ENCODE data around the gene BCL2L15. TPM values are rescaled to one million over a fixed set of nuclear protein-coding genes. Genes with fewer than 3 reads are reported as not detected.

BCL2L15 gene
- 0.03 and 1.2 TPM in 2 replicates for total RNA-seq (2014; rRNA removed; shearing (Covaris generic); ENCODE audit: low replicate concordance)

DNA sequence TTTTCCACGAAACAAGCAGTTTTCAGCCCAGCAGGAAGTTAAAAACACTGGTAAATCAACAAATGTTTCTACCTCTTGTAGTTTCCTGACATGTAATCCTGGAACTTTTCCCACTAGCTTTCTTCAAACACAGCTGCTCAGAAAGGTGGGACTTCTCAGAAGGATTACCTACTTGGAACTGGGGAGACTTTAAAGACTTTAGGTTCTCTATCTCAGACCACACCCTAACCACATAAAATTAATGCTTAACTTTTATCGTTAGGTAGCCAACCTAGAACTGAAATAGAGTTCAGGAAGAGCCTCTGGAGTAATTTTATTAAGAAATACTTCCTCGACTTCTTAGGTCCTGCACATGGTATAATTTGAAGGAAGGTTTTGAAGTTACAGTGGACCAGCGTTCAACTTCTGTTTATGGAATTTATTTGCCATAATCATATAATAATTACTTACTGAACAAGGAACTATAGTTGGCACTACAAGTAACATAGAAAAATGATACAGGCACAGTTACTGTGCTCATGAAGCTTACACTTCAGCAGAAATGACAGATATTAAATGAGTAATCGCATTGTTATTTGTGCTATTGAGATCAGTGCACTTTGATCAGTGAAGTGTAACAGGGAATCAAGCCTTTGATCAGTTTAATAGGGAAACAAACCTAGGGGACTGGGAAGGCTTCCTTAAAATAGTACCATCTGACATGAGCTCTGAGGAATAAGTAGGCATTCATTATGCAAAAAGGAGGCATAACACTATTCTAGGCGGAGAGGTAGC is at the start of gene BCL2L15:
TSS of gene BCL2L15 (minus strand) at position 180 of the 774 bp plus-strand sequence. CDS start 206 bp downstream, outside the sequence.
- DNase-seq = no peak
- H3K27me3 ChIP-seq = no peaks in the 10 kb centered on the region

DNA sequence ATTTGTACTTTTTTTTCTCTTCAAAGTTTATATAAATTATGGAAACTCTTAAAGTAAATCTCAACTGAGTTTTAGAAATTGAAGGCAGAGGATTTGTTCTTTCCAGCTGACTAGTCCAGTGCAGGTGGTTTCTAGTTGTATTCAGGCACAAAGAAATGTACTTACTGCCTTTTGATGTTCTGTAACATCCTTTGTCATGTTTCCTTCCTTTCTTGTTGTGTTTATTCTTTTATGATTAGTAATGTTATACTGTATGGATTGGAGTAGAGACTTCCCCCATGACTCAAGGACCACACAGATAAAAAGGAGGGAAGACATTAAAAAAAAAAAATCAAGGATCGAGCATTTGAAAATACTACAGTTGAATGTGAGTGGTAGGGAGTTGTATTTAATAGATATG is 49.8 kb upstream of the BCL2L15 start:
- Histone ChIP-seq H3K36me3 (peaks cover 22% of the 10 kb centered on the region), H3K27me3 (no peaks in the 10 kb centered on the region), H3K9me3 (no peaks in the 10 kb centered on the region), H3K4me3 (no peak overlapping the region)
- no peak for DNase-seq

More for the DNA sequence above, at the start of gene BCL2L15:
- Histone ChIP-seq H3K36me3 (no peaks in the 10 kb centered on the region), H3K9me3 (no peaks in the 10 kb centered on the region), H3K4me3 (no peak within 1 kb of the TSS)

DNA sequence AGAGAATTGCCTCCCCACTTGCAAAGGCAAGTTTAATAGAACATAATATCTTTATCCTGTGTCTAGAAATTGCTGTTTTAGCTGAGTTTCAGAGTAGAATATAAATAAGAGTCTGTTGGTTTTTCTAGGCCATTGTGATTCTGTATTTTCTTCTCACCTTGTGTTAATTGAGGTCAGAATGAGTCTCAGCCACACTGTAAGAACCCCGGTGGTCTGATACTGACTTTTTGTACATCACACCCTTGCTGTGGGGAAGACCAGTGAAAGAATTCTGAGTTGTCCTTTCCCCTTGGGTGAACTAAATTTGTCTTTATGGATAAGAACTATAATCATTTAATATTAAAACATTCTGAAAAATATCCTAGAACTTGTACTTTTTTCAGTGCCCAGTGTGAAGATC is 48.6 kb upstream of the BCL2L15 start:
- H3K9me3 ChIP-seq = no peaks in the 10 kb centered on the region
- H3K36me3 ChIP-seq = peaks cover 13% of the 10 kb centered on the region
- no peak for DNase-seq
- no peaks in the 10 kb centered on the region for H3K27me3 ChIP-seq
- H3K4me3 ChIP-seq = no peak overlapping the region

DNA sequence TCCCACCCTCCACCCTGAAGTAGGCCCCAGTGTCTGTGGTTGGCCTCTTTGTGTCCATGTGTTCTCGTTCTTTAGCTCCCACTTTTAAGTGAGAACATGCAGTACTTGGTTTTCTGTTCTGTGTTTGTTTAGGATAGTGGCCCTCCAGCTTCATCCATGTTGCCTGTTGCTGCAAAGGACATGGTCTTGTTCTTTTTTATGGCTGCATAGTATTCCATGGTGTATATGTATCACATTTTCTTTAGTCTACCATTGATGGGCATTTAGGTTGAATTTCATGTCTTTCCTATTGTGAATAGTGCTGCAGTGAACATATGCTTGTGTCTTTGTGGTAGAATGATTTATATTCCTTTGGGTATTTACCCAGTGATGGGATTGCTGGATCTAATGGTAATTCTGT is 47.8 kb upstream of the BCL2L15 start:
- H3K27me3 ChIP-seq = no peaks in the 10 kb centered on the region
- no peak for DNase-seq
- no peaks in the 10 kb centered on the region for H3K9me3 ChIP-seq
- peaks cover 5% of the 10 kb centered on the region for H3K36me3 ChIP-seq
- H3K4me3 ChIP-seq = no peak overlapping the region

DNA sequence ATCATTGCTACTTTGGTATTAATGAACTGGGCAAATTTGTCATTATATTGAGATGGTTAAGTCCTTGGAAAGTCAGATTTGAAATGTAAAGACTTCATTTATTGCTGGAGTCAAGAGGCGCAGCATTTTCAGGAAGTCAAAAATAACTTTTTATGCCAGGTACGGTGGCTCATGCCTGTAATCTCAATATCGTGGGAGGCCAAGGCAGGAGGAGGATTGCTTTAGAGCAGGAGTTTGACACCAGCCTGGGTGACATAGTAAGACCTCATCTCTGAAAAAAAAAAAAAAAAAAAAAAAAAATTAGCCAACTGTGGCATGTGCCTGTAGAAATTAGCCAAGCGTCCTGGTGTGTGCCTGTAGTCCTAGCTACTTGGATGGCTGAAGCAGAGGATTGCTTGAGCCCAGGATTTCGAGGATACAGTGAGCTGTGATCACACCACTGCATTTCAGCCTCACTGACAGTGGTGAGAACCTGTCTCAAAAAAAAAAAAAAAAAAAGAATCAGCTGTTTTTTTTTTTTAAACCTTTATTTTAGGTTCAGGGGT is 47.2 kb upstream of the BCL2L15 start:
- no peaks in the 10 kb centered on the region for H3K9me3 ChIP-seq
- peaks cover 4% of the 10 kb centered on the region; the same call in 1 of the 2 replicates for H3K36me3 ChIP-seq
- H3K27me3 ChIP-seq = no peaks in the 10 kb centered on the region
- no peak overlapping the region for H3K4me3 ChIP-seq
- DNase-seq = no peak

DNA sequence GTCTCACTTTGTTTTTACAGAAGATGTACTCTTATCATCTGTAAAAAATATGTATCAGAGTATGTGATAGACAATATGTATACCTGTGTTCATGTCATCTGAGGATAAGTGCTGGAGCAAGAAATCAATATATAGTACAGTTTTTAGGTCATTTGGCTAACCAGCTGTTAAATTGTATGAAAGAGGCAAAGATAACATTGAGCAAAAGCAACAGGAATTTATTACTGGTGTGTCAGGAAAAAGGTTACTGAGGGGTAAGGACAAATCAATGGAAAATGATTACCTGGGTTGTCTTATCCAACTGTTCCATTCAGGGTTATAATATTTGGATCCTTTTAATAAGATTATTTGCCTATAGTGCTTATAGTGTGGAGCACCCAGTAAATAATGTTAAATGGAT is 46.6 kb upstream of the BCL2L15 start:
- H3K4me3 ChIP-seq = no peak overlapping the region
- H3K36me3 ChIP-seq = peaks cover 4% of the 10 kb centered on the region; the same call in 1 of the 2 replicates
- DNase-seq = no peak
- no peaks in the 10 kb centered on the region for H3K27me3 ChIP-seq
- no peaks in the 10 kb centered on the region for H3K9me3 ChIP-seq

DNA sequence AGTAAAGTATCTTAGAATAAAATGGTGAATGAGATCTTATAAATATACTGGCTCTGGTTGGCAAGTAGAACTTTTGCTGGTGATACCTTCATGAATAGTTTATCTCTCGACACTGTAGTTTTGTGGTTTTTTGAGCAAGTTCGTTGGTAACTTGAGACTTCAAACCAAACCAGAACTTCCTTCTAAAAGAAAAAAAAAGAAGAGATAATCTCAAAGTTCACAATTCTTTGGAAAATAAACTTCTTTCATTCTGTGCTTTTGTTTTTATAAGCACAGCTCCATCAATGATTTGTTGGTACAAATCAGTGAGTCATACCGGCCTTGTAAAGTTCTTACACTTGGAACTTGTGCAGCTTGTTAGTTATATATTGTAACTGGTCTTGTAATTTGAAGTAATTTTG is 44.1 kb upstream of the BCL2L15 start:
- Histone ChIP-seq H3K27me3 (no peaks in the 10 kb centered on the region), H3K9me3 (no peaks in the 10 kb centered on the region), H3K4me3 (peak overlapping the region; percentile 72), H3K36me3 (peaks cover 4% of the 10 kb centered on the region; the same call in 1 of the 2 replicates)
- DNase-seq = no peak

DNA sequence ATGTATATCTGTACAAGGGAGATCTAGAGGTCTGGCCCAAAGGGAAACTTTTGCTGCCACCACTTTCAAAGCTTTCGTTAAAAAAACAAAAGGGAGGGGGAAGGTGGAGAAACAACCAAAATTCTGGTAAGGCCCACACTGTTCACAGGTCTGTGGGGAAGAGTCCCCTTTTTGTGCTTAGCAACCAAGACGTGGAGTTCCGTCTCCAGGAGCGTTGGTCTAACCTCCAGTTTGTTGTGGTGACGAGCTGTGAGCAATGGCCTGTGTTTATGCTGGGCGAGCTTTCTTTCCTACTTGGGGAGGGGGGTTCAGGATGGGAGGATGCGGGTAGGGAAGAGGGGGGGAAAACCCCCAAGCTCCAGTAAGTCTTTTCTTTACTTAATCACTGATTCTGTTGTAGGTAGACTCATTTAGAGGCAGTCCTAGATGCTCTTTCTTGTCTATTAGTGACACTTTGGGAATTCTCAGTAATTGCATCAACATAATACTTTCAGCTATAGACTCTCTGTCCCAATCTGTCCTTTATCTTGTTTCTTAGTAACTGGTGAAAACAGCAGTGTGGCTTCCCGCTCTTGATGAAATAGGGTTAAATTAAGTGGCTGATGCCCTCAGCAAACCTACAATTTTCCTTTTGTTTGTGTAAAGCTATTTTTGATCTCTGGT is 43.2 kb upstream of the BCL2L15 start:
- Histone ChIP-seq H3K36me3 (peaks cover 4% of the 10 kb centered on the region; the same call in 1 of the 2 replicates), H3K9me3 (no peaks in the 10 kb centered on the region), H3K4me3 (peak overlapping the region; percentile 72), H3K27me3 (no peaks in the 10 kb centered on the region)
- peak; percentile 61 for DNase-seq

DNA sequence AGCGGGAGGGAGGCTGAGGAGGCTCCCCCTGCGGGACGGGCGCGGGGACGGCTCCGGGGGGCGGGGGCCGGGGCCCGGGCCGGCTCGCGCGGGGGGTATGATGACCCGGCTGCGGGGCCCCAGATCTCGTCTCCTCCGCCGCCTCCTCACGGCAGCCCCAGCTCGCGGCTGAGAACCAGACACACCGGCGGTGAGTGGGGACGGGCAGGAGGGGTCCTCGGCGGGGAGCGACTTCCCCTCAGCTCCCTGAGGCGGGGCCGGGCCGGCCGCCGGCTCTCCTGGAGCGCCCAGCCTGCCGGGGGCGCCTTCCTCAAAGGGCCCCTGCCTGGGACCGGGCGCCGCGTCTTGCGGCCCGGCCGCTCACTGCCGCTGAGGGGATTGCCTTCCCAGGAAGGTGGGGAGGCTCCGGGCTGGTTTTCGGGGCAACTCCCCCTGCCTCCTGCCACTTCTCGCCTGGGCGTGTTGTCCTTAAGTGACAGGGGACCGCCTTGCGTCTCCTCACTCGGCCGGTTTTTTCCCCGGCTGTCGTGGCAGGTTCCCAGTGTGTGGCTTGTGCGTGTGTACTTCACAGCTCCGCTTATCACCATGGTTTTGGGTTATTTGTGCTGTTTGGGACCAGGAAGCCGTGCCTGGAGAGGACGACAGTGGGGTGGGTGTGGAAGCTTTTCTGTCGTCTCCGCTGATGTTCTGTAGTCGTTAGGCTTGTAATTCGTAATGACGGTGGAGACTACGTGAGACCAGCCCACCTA is 42.5 kb upstream of the BCL2L15 start:
- Histone ChIP-seq H3K36me3 (peaks cover 2% of the 10 kb centered on the region; the same call in 1 of the 2 replicates), H3K4me3 (peak overlapping the region; percentile 72), H3K9me3 (no peaks in the 10 kb centered on the region), H3K27me3 (no peaks in the 10 kb centered on the region)
- DNase-seq = peak; percentile 34

DNA sequence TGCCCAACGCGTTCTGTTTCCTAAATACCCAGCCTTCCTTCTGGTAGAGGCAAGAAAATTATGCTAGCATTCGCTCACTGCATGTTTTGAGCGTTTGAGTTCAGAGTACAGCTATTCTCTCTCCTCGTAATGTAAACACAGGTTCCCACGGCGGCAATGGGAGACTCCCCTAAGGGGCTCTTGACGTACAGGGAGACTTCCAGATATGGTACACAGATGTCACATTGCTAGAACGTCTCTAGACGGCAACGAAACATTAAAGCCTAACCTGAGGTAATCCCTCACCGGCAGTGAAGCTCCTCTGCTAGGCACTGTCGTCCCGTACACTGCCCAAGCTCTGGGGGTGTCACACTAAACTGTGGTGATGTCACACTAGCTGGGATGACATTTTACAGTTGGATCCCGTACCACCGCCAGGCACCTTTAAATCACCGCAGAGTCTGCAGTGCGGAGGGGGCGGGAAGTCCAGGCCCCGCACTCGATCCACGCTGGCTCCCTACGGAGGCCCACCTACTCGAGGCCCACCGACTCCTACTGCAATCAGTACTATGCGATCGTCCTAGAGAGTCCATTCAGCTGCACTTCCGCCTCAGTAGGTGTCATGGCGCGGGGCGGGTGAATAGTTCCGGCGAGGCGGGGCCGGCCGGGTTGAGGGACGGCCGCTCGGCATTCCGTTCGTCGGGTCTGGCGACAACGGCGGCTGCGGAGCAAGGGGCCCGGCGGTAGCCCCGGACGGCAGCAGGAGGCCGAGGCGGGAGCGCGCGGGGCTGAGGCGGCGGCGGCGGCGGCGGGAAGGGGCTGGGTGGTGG is 41.8 kb upstream of the BCL2L15 start, which contains the start of gene HIPK1:
TSS of gene HIPK1 (plus strand) at position 384 of the 809 bp plus-strand sequence.
- DNase-seq = peak; percentile 93
- H3K4me3 ChIP-seq = peak within 1 kb of the TSS; percentile 72
- H3K27me3 ChIP-seq = no peaks in the 10 kb centered on the region; the same call in 1 of the 2 replicates
- peaks cover 2% of the 10 kb centered on the region; the same call in 1 of the 2 replicates for H3K36me3 ChIP-seq
- no peaks in the 10 kb centered on the region for H3K9me3 ChIP-seq

DNA sequence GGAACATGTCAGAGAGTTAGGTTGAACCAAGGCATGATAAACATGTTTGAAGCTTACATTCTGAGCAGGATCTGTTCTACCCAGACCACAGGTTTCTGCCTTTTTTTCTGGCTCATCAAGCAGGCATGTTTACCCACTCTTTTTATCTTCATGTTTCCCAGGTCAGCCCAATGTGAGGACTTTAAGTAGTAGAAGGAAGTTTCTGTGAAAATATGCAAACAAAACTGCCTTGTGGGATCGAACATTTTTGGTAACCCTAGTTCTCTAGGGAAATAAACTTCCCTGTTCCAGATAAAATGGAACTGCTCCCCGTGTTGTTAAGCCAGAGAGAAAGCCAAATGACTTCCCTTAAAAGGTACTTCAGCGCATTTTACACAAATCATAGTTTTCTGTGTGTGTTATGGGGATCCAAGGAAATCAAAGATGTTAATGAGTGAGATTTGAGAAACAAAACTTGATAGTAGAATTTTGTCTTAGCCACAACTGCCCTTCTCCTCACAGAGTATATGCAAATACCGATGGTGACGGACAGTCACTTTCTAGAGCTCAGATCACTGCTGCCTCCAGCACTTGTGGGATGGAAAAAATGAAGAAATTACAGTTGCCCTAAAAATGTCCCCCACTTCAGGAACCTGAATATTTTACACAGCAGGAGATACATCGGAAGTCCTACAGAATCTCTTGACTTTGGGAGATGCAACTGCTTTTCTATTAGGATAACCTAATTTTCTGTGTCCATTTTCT is 41.0 kb upstream of the BCL2L15 start:
- Histone ChIP-seq H3K4me3 (peak overlapping the region; percentile 72), H3K36me3 (0 out of 2 replicates have a peak, but pooled peaks cover 2% of the 10 kb centered on the region), H3K9me3 (no peaks in the 10 kb centered on the region), H3K27me3 (peaks cover 2% of the 10 kb centered on the region; the same call in 1 of the 2 replicates)
- no peak for DNase-seq

DNA sequence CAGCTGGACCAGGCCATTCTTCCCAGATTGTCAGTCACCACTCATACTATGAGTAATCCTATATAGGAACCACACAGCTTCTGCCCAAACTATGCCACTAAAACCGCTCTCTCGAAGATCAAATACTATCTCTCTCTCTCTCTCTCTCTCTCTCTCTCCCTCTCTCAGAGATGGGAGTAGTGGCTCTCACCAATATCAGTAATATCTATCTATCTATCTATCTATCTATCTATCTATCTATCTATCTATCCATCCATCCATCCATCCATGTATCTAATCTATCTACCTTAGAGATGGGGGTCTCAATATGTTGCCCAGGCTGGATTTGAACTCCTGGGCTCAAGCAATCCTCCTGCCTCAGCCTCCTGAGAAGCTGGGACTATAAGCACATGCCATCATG is 37.1 kb upstream of the BCL2L15 start:
- no peak overlapping the region for H3K4me3 ChIP-seq
- DNase-seq = no peak
- peaks cover 2% of the 10 kb centered on the region; the same call in 1 of the 2 replicates for H3K27me3 ChIP-seq
- no peaks in the 10 kb centered on the region for H3K9me3 ChIP-seq
- H3K36me3 ChIP-seq = no peaks in the 10 kb centered on the region

DNA sequence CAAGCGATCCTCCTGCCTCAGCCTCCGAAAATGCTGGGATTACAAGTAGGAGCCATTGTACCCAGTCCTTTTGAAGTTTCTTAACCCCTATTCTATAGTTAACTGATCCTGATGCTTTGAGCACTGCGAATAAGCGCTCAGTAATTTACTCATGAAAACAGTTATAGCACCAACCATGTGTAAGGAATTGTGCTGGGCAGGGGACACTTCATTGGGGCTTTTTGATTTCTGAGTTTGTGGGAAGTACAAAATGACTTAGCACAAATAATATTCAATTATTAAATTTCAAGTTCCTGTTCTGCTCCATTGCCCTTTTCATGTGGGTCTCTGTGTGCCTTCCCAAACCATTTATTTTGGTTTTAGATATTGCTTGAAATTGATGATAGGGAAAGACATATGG is 35.6 kb upstream of the BCL2L15 start:
- Histone ChIP-seq H3K9me3 (no peaks in the 10 kb centered on the region), H3K36me3 (no peaks in the 10 kb centered on the region), H3K4me3 (no peak overlapping the region), H3K27me3 (peaks cover 2% of the 10 kb centered on the region; the same call in 1 of the 2 replicates)
- no peak for DNase-seq

DNA sequence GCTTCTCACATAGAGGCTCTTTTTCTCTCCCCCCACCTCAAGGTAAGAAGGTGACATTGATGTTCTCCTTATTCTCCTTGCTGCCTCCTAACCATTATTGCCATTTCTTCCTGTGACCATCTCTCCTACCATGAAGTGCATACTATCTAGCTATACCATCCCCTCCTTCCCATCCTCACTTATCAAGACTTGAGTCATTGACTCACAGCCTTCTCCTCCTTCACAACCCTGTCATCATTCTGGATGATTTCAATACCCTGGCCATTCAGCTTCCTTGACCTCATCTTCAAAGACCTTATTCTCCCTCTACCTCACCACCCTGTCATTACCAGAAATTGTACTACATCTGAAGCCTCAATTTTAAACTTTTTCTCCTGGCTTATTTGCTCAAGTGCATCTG is 30.9 kb upstream of the BCL2L15 start:
- DNase-seq = no peak
- H3K36me3 ChIP-seq = 0 out of 2 replicates have a peak, but pooled peaks cover 5% of the 10 kb centered on the region
- H3K9me3 ChIP-seq = no peaks in the 10 kb centered on the region
- H3K27me3 ChIP-seq = no peaks in the 10 kb centered on the region
- no peak overlapping the region for H3K4me3 ChIP-seq

DNA sequence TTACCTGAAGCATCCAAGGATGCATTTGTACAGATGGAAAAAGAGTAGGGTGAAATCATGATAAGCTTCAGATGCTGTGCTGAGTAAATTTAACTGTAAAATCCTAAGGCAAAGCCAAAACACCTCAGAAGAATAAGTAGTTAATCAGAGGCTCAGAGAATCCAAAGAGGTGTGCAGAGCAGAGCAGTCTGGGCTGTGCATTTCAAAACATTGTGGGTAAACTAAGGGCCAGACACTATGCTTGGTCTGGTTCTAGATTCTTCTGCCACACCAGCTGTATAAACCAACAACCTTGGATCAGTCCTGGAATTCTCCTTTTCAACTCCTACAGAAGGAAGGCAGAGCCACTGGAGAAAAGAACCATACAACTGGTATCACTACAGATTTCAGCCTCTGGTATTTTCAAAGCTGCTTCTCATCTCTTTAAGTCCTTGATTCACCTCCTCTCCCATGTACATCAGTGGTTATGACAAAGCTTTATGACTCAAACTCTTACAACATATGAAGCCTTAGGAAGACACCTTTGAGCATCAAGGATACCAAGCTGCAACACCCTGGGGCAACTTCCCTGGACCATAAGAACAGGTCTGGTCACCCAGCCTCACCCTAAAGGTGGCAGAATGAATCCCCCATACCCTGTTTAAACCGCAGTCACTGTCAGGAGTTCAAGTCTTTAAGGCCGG is 30.2 kb upstream of the BCL2L15 start:
- peaks cover 7% of the 10 kb centered on the region for H3K36me3 ChIP-seq
- H3K9me3 ChIP-seq = no peaks in the 10 kb centered on the region
- H3K27me3 ChIP-seq = no peaks in the 10 kb centered on the region
- no peak overlapping the region for H3K4me3 ChIP-seq
- no peak for DNase-seq

All from MG63 (cell line).